Esophagus muscularis mucosa (tissue), 4 donors: ENCODE measurements around the gene UBR2.

Experiments used
- CTCF ChIP-seq, 3 experiments: fragments of 200-600 bp in 2 of 3; fragments of 450-650 bp in 1 of 3; sonication (generic) in 2 of 3; IDR thresholded peaks; one replicate each; pipeline ENCODE4 v1.5.1; 2017 to 2019; ENCODE audit warnings: antibody characterized with exemption in 3 of 3, mild to moderate bottlenecking in 2 of 3, moderate library complexity in 1 of 3
- EP300 ChIP-seq: sonication (generic); formaldehyde crosslinking; IDR thresholded peaks from one replicate; pipeline ENCODE4 v1.6.1; 2017; ENCODE audit warnings: antibody characterized with exemption
- POLR2A ChIP-seq: fragments of 450-650 bp; IDR thresholded peaks from one replicate; pipeline ENCODE4 v1.6.1; 2017; ENCODE audit warnings: antibody characterized with exemption, moderate library complexity, mild to moderate bottlenecking, low read depth
- POLR2AphosphoS5 ChIP-seq, 2 donors: sonication (generic); formaldehyde crosslinking; IDR thresholded peaks; one replicate each; pipeline ENCODE4 v1.6.1; 2017; ENCODE audit warnings: antibody characterized with exemption in 2 of 2

- TF ChIP-seq CTCF (IDR thresholded peaks at IDR 0.05) (no peak), POLR2A (no peak), POLR2AphosphoS5 (IDR thresholded peaks at IDR 0.05) (no peak), EP300 (no peak)
Observed at GRCh38 chr6:42722497-42722896, 158.7 kb downstream of the UBR2 start, which contains the start of gene PRPH2.
